AG09319 (cell line): ENCODE data around the gene ESAM.

Experiments used
- DNase-seq: peaks from one replicate; pipeline ENCODE4 v3.0.0-alpha.2; 2010; ENCODE audit warnings: low read depth; ENCODE audit errors: extremely low read depth
- TF ChIP-seq, protein P1 (sequence below): IDR thresholded peaks from 2 replicates; pipeline ENCODE4 v1.5.1; 2011; ENCODE audit warnings: low read depth, mild to moderate bottlenecking, inconsistent platforms, low read length, moderate library complexity

The ESAM gene, protein sequence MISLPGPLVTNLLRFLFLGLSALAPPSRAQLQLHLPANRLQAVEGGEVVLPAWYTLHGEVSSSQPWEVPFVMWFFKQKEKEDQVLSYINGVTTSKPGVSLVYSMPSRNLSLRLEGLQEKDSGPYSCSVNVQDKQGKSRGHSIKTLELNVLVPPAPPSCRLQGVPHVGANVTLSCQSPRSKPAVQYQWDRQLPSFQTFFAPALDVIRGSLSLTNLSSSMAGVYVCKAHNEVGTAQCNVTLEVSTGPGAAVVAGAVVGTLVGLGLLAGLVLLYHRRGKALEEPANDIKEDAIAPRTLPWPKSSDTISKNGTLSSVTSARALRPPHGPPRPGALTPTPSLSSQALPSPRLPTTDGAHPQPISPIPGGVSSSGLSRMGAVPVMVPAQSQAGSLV

DNA sequence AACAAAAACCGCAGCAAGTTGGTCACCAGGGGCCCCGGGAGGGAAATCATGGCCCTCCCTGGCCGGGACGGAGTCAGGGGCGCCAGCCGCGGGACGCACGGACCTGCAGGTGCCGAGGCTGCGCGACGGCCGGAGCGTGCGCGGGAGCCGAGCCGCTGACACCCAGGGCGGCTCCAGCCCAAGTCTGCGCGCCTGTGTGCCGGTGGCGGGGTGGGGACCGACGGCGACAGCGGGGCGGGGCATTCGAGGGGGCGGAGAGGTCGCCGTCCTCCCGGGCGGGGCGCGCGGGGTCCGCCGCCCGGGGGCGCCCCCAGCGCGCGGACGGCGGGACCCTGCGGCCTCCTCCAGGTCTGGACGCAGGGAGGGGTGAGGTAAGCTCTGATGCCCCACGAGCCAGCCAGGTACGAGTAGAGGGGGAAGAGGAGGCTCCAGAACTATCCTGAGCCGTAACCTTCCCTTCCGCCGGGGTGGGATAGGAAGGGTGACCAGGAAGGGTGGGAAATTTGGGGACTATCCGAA, at the start of gene ESAM:
ESAM (minus strand) TSS at position 186 of the 519 bp plus-strand sequence; CDS start at position 50, 136 bp downstream.
- no peak for DNase-seq
- TF ChIP-seq, protein P1, sequence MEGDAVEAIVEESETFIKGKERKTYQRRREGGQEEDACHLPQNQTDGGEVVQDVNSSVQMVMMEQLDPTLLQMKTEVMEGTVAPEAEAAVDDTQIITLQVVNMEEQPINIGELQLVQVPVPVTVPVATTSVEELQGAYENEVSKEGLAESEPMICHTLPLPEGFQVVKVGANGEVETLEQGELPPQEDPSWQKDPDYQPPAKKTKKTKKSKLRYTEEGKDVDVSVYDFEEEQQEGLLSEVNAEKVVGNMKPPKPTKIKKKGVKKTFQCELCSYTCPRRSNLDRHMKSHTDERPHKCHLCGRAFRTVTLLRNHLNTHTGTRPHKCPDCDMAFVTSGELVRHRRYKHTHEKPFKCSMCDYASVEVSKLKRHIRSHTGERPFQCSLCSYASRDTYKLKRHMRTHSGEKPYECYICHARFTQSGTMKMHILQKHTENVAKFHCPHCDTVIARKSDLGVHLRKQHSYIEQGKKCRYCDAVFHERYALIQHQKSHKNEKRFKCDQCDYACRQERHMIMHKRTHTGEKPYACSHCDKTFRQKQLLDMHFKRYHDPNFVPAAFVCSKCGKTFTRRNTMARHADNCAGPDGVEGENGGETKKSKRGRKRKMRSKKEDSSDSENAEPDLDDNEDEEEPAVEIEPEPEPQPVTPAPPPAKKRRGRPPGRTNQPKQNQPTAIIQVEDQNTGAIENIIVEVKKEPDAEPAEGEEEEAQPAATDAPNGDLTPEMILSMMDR, result no peak

DNA sequence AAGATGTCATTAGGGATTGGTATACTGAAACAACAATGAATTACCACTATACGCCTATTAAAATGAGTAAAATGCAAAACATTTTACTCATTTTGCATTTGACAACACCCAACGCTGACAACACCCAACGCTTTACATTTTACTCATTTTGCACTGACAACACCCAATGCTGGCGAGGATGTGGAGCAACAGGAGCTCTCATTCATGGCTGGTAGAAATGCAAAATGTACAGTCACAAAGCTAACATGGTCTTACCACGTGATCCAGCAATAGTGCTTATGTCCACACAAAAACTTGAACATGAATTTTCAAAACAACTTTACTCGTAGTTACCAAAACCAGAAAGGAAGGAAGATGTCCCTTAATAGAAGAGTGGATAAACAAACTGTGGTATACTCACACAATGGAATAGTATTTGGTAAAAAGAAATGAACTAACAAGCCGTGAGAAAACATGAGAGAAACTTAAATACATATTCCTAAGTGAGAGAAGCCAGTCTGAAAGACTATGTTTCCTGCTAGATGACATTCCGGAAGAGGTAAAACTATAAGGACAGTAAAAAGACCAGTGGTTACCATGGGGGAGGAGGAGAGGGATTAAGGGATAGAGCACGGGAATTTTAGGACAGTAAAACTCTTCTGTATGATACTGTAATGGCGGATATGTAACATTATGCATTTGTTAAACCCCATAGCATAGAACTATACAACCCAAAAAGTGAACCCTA, 49.5 kb upstream of the ESAM start:
- TF ChIP-seq, protein P1, result no peak
- no peak for DNase-seq

DNA sequence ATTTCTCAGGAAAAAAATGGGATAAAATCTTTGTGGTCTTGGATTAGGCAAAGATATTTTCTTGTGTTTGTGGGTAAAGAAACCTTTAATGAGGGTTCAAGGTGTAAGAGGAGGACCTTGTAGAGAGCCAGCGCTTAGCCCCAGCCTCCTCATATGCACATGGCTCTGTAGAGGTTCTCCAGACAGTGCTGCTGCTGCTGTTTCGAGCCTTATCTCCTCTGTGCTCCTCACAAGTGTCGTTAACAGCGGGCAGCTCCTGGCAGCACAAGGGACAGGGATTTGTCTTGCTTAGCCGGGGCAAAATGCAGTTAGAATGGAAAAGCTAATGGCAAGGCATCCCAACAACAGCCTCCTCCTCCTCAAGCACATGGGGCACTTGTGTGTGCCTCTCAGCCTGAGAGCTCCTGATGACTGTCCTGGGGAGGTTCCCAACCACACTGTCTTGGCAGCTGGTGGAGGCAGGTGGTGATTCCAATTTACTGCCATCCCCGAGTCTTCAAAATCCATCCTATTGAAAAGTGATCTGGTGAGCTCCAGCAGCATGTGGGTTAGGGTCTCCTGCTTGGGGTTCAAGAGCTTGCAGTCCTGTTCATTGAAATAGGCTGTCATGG, 45.7 kb upstream of the ESAM start:
- DNase-seq, result no peak
- TF ChIP-seq, protein P1, result no peak

DNA sequence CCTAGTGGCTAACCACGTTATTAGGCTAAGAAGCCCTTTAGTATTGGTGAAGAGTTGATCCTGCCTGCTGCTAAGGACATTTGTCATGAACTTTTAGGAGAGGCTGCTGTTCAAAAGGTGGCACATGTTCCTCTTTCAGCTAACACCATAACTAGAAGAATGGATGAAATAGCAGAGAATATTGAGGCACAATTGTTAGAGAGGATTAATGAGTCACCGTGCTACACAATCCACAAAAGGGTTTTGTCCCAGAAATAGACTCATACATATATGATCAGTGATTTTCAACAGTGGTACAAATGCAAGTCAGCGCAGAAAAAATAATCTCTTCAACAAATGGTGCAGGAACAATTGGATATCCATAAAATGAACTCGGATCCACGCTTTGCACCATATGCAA, 45.1 kb upstream of the ESAM start:
- no peak for DNase-seq
- TF ChIP-seq, protein P1, result no peak

DNA sequence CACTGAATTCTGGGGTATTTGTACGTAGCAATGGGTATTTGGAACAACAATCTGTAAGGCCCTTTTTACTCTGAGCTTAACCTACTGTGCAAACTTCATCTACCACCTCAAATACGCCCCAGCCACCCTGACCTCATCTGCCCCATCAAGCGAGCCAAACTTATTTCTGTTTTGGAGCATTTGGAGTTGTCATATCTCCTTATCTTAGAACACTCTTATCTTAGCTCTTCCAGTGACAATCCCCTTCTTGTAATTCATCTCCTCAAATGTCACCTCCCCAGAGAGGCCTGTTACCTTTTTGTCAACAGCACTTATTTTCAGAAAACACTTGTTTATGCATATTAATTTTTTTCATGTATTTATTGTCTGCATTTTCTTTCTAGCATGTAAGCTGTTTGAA, 42.8 kb upstream of the ESAM start:
- DNase-seq, result no peak
- TF ChIP-seq, protein P1, result no peak

DNA sequence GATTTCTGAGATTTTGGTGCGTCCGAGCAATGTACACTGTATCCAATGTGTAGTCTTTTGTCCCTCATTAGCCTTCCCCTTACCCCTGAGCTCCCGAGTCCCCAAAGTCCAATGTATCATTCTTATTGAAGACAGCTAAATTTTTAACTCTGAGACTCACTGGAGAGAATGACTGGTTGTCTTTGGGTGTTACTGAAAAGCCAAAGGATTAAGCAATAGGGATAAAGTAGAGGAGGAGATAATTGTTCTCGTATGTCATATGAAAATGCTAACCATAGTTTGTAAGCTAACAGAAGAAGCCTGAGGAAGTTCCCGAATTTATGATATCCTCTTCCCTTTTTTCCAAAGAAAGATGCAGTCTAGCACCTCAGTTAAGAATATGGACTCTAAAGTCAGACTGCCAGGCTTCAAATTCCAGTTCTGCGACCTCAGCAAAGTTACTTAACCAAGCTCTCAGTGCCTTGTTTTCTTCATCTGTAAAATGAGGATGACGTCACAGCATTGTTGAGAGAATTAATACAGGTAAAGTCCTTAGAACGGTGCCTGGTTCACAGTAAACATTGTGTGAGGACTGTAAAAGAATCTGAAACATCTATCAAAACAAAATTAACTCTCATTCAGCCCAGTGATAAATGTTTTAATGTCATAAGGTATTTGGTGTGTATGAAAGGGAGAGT, 39.7 kb upstream of the ESAM start:
- TF ChIP-seq, protein P1, result no peak
- DNase-seq, result peak; percentile 10
